ENCODE measurements around the gene ANKRD9. TPM values are rescaled to one million over a fixed set of nuclear protein-coding genes. Genes with fewer than 3 reads are reported as not detected.

ANKRD9 gene
- total and polyA plus RNA-seq, 10 of the 15 experiments (the other 5 are each of a cell fraction or from before 2014, with no cell fraction given), result 0.03 to 3.6 (median 0.49) TPM

DNA sequence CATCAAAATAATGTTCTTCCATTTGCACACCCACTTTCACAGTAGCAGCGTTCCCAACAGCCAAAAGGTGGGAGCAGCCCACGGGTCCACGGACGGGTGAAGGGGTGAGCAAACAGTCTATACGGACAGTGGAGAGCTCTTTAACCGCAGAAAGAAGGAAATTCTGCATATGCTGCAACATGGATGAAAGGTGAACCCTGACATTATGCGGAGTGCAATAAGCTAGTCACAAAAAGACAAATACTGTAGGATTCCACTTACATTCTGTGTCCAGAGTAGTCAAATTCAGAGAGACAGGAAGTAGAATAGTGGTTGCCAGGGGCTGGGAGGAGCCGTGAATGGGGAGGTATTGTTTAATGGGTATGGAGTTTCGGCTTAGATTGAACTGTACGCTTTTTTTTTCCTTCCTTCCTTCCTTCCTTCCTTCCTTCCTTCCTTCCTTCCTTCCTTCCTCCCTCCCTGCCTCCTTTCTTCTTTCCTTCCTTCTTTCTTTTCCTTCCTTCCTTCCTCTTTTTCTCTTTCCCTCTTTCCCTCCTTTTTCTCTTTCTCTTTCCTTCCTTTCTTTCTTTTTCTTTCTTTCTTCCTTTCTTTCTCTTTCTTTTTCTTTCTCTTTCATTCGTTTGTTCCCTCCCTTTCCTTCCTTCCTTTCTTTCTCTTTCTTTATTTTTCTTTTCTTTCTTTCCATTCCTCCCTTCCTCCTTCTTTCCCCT is 15.8 kb upstream of the ANKRD9 start (continued):
- TF ChIP-seq, protein P1, sequence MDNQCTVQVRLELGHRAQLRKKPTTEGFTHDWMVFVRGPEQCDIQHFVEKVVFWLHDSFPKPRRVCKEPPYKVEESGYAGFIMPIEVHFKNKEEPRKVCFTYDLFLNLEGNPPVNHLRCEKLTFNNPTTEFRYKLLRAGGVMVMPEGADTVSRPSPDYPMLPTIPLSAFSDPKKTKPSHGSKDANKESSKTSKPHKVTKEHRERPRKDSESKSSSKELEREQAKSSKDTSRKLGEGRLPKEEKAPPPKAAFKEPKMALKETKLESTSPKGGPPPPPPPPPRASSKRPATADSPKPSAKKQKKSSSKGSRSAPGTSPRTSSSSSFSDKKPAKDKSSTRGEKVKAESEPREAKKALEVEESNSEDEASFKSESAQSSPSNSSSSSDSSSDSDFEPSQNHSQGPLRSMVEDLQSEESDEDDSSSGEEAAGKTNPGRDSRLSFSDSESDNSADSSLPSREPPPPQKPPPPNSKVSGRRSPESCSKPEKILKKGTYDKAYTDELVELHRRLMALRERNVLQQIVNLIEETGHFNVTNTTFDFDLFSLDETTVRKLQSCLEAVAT (IDR thresholded peaks at IDR 0.05), result peak; percentile 61; the same call in 1 of the 2 replicates
- TF ChIP-seq EED (IDR thresholded peaks at IDR 0.05; ENCODE audit: low read depth) (no peak), JUNB (IDR thresholded peaks at IDR 0.05) (no peak), CHD1 (IDR thresholded peaks at IDR 0.05; ENCODE audit: low read depth, low read length) (no peak), CBX5 (IDR thresholded peaks at IDR 0.05; ENCODE audit: low read depth) (no peak), SPI1 (IDR thresholded peaks at IDR 0.05; ENCODE audit: borderline replicate concordance, insufficient read depth, low read depth, low read length) (peak; percentile 42; the same call in 1 of the 2 replicates), RUNX3 (IDR thresholded peaks at IDR 0.05; ENCODE audit: low read length) (peak; percentile 47; the same call in 1 of the 2 replicates), SMARCA5 (IDR thresholded peaks at IDR 0.05) (0 out of 2 replicates have a peak, but pooled peaks have one; percentile 35), EZH2 (IDR thresholded peaks at IDR 0.05; ENCODE audit: borderline replicate concordance, control insufficient read depth, low read depth, low read length) (no peak), ZSCAN29 (IDR thresholded peaks at IDR 0.05) (peak; percentile 95), MEF2A (IDR thresholded peaks at IDR 0.05; ENCODE audit: insufficient read depth, low read depth, low read length) (no peak), NR2C1 (IDR thresholded peaks at IDR 0.05) (no peak), POLR2A (IDR thresholded peaks at IDR 0.05; ENCODE audit: low read depth, low read length) (no peak), IKZF2 (IDR thresholded peaks at IDR 0.05) (peak in 1 of 2 experiments; percentile 30; a peak in 1 of 4 replicates), PAX8 (IDR thresholded peaks at IDR 0.05) (no peak), MTA2 (IDR thresholded peaks at IDR 0.05; ENCODE audit: low read depth) (peak; percentile 13; the same call in 1 of the 2 replicates), GATAD2B (conservative IDR thresholded peaks at IDR 0.05; ENCODE audit: low read depth) (0 out of 2 replicates have a peak, but pooled peaks have one; percentile 43), NBN (IDR thresholded peaks at IDR 0.05) (0 out of 2 replicates have a peak, but pooled peaks have one; percentile 75), TBL1XR1 (IDR thresholded peaks at IDR 0.05; ENCODE audit: low read depth, low read length) (no peak), ETV6 (conservative IDR thresholded peaks at IDR 0.05 in 1 of 2, IDR thresholded peaks at IDR 0.05 in 1 of 2; ENCODE audit: borderline replicate concordance in 1 of 2, low read depth in 1 of 2) (peak in 1 of 2 experiments; percentile 86; a peak in 2 of 4 replicates), HCFC1 (IDR thresholded peaks at IDR 0.05; ENCODE audit: low read length) (no peak)
- TF ChIP-seq, protein P2, sequence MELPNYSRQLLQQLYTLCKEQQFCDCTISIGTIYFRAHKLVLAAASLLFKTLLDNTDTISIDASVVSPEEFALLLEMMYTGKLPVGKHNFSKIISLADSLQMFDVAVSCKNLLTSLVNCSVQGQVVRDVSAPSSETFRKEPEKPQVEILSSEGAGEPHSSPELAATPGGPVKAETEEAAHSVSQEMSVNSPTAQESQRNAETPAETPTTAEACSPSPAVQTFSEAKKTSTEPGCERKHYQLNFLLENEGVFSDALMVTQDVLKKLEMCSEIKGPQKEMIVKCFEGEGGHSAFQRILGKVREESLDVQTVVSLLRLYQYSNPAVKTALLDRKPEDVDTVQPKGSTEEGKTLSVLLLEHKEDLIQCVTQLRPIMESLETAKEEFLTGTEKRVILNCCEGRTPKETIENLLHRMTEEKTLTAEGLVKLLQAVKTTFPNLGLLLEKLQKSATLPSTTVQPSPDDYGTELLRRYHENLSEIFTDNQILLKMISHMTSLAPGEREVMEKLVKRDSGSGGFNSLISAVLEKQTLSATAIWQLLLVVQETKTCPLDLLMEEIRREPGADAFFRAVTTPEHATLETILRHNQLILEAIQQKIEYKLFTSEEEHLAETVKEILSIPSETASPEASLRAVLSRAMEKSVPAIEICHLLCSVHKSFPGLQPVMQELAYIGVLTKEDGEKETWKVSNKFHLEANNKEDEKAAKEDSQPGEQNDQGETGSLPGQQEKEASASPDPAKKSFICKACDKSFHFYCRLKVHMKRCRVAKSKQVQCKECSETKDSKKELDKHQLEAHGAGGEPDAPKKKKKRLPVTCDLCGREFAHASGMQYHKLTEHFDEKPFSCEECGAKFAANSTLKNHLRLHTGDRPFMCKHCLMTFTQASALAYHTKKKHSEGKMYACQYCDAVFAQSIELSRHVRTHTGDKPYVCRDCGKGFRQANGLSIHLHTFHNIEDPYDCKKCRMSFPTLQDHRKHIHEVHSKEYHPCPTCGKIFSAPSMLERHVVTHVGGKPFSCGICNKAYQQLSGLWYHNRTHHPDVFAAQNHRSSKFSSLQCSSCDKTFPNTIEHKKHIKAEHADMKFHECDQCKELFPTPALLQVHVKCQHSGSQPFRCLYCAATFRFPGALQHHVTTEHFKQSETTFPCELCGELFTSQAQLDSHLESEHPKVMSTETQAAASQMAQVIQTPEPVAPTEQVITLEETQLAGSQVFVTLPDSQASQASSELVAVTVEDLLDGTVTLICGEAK (IDR thresholded peaks at IDR 0.05; ENCODE audit: borderline replicate concordance), result 0 out of 2 replicates have a peak, but pooled peaks have one; percentile 24
- TF ChIP-seq, protein P3, sequence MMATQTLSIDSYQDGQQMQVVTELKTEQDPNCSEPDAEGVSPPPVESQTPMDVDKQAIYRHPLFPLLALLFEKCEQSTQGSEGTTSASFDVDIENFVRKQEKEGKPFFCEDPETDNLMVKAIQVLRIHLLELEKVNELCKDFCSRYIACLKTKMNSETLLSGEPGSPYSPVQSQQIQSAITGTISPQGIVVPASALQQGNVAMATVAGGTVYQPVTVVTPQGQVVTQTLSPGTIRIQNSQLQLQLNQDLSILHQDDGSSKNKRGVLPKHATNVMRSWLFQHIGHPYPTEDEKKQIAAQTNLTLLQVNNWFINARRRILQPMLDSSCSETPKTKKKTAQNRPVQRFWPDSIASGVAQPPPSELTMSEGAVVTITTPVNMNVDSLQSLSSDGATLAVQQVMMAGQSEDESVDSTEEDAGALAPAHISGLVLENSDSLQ (IDR thresholded peaks at IDR 0.05), result no peak
- TF ChIP-seq, protein P4, sequence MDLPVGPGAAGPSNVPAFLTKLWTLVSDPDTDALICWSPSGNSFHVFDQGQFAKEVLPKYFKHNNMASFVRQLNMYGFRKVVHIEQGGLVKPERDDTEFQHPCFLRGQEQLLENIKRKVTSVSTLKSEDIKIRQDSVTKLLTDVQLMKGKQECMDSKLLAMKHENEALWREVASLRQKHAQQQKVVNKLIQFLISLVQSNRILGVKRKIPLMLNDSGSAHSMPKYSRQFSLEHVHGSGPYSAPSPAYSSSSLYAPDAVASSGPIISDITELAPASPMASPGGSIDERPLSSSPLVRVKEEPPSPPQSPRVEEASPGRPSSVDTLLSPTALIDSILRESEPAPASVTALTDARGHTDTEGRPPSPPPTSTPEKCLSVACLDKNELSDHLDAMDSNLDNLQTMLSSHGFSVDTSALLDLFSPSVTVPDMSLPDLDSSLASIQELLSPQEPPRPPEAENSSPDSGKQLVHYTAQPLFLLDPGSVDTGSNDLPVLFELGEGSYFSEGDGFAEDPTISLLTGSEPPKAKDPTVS (IDR thresholded peaks at IDR 0.05; ENCODE audit: low read depth, low read length), result no peak

All from GM12878 (cell line).